NCI-H1436 treated with DMSO at 0.1 percent for 48 hours (cell line): Measurements from ENCODE around the gene ZNF592.
"Not testable (repeated sequence)": the region's sequence is repeated elsewhere in the genome, so short reads cannot be mapped to it uniquely, and the experiment has no call there.

Source experiments
- DNase-seq: peaks from one replicate; lab custom pipeline; 2025; lab: John Stamatoyannopoulos, UW

Gene ZNF592

DNA sequence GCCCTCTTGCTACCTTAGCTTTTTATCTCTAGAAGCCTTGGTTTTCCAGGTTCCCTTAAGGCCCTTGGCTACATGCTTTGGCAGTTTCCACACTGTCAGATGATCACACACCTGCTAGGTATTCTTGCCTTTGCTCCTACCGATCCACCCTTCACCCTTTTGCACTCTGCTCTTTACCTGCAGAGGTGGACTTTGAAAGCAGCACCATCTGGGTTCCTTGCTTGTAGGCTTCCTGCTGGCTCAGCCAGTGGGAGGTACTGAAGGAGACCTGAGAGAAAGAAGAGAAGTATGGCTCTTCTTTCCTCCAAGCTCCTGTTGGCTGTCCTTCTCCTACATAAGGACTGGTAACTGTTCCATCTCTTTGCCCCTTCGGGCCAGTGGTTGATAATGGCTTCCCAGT is 7.3 kb upstream of the ZNF592 start:
- DNase-seq = no peak

DNA sequence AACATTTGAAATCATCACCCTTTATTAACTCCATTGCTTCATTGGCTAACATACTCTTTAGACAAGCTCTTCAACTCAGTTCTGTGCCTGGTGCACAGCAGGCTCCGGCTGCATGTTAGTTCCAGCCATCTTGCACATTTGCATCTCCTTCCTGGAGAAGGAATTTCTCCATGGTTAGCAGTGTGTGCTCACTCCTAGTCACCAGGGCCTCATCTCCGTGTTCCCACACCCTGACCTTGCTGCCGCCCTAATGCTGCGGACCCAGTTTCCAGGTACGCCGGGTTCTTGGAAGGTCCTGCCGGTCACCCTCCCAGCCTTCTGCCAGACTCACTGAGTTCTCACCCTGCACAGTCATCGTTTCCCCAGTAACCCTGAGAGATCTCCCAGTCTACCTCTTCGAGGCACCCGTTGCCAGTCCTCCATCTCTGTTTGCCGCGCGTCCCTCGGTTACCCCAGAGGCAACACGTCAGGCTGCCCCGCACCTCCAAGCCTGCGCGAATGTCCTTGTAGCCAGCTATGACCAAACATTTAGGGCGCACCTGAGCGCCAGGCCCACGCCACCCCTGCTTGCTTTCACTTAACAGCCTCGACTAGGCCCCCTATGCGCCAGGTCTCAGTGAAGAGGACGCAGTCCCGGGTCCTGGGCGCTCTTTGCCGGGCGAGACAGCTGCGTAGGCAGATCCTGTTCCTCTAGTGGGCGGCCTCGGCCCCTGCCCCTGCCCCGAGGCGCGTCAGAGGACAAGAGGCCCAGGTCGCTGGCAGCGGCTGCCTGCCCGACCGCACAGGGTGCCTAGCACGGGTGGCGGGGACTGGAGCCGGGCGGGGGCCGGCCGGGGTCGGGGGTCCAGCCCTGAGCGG is 747 bp upstream of the ZNF592 start:
- no peak for DNase-seq

DNA sequence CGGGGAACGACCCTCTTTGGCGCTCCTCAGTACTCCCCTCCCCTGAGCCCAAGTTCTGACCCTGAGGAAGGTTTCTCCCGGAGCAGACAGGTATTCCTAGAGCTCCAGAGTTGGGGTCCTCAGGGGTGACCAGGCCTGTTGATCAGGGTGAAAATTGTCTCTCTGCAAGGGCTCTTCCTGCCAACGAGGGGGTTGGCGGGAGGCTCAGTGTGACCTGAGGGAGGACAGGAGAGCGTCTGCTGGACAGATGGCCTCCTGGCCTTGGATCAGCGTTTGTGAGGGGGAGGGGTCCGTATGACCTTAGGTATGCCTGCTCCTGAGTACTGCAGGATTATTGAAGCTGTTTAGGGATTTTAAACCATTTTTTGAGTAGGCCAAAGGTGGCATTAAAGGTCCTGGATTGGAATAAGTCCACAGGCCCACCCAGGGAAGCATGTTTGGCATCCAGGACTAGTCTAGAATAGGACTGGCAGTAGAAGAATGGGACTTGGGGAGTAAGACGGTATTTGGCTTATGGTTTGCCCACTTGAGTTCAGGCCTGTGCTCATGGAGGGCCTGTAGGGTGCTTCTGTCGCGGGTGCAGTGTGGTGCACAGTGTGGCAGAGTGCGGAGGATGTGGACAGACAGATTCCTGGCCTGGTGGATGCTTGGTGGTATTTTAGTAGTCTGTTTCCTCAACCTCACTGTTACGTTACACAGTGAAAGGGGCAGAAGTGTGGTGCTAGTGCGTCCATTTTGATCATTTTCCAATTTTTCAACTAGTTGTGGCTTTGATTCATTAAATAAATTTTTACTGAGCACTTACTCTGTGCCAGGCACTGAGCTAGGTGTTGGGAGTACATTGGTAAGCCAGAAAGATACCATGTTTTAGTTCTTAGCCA is 959 bp downstream of the ZNF592 start:
- no peak for DNase-seq

DNA sequence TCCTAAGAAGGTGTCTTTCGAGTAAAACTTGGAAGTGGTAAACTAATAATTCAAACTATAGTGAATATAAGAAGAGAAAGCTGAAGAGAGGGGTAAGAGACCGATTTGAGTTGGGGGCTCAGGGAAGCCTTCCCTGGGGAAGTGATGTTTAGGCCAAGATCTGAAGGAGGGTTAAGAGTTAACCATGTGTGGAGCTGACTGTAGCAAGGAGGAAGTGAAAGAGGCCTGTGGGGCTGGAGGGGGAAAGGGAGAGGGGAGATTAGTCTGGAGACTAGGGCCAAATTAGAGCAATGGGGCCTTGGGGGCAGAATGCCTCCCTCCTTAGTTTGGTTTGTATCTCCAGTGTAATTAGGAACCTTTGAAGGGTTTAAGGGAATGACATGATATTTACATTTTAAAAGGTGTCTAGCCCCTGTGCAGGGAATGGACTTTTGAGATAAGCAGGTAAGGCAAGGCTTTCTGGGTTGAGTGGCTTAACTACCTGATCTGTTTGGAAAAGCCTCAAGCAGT is 2.2 kb downstream of the ZNF592 start:
- DNase-seq = no peak

DNA sequence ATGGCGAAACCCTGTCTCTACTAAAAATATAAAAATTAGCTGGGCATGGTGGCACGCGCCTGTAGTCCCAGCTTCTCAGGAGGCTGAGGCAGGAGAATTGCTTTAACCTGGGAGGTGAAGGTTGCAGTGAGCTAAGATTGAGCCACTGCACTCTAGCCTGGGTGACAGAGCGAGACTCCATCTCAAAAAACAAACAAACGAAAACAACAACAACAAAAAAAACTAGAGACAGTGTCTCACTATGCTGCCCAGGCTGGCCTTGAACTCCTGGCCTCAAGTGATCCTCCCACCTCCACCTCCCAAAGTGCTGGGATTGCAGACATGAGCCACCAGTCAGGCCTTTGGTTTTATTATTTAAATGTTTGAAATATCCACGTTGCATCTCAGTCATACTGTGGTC is 3.3 kb downstream of the ZNF592 start:
- not testable (repeated sequence) for DNase-seq

DNA sequence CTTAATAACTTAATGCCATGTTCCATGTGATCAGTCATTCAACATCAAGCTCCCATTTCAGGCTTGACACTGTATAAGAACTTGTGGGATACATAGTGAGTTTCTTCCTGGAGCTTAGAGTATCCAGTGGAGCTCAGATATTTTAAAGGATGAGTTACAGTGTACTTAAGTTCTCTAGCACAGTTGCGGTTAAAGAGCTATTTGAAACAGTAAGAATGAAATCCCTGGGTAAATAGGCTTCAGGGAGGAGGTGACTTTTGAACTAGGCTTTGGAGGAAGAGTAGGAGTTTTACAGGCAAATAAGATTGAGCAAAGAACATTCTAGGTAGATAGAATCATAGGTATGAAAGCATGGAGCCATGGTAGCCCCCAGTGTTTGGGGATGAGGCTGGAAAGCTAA is 3.8 kb downstream of the ZNF592 start:
- DNase-seq = no peak

DNA sequence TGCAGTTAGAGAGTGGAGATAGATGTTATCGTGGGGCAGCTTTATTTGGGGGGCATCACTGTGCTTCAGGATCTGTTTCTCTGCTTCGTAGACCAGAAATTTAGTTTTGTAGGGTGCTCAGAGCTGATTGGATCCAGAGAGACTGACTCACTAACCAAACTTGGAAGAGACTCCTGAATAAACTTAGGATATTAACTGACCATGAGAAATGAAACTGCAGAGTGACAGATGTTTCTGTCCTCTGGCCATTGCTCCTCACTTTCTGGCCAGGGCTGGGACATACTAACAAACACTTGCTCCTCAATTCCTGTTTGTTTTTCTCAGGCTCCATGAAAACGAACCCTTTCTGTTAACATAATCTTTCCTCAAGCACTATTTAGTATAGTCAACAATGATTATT is 4.3 kb downstream of the ZNF592 start:
- no peak for DNase-seq

DNA sequence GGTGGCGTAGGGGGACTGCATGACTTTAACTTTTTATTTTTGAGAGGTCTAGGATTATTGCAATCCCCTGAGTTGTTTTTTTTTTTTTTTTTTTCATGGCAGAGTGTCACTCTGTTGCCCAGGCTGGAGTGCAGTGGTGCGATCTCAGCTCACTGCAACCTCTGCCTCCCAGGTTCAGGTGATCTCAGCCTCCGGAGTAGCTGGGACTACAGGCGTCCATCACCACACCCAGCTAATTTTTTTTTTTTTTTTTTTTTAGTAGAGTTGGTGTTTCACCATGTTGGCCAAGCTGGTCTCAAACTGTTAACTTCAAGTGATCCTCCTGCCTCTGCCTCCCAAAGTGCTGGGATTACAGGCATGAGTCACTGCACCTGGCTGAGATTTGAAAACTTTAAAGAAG is 6.5 kb downstream of the ZNF592 start:
- DNase-seq = not testable (repeated sequence)

DNA sequence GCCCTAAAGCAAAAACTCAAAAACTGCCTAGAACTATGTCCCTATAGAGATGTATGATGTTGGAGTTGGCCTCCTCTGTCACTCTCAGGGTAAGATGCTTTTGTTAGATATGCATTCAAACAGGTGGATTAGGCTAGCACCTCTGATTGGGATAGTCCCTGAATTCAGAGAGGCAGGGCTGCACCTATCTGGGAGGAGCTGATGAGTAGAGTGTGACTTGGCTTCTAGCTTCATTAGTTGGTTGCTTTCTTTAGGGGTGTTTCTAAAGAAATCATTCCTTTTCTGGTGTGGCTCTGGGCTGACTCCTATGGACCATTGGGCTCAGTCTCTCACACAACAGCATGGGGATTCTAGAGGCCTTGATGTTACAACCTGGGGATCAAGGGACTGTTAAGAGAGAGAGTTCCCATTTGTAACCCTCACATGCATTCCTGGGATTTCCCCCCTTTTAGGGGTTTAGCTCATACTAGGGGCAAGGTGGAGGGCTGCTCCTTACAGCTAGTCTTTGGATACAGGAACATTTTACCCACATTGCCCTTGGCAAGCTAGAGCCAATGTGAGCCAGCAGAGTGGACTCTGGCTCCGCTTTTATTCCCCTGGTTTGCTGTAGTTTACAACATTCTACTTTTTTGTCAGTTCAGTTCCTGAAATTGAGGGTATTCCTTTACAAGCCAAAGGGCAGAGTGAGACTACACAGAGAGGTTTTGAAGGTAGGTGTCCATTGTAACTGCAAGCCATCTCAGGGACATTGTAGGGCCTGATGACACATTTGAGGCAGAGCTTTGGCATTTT is 7.5 kb downstream of the ZNF592 start:
- DNase-seq = no peak

DNA sequence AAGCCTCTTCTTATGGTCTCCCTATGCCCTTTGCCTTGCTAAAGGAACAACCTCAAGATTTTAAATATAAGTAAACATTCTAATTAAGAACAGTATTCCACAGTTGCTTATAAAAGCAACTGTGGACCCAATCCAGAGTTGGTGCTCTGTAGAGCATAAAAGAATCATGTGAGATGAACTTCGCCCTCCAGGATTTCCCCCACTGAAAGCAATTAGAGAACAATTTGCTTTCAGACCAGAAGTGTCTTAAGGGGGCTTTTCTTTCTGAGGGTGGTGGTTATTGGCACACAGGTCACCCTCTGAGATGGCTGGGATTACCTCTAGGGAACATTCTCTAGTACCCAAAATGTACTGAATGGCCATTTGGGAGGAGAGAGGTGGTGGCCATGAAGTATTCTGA is 10.6 kb downstream of the ZNF592 start:
- DNase-seq = no peak

DNA sequence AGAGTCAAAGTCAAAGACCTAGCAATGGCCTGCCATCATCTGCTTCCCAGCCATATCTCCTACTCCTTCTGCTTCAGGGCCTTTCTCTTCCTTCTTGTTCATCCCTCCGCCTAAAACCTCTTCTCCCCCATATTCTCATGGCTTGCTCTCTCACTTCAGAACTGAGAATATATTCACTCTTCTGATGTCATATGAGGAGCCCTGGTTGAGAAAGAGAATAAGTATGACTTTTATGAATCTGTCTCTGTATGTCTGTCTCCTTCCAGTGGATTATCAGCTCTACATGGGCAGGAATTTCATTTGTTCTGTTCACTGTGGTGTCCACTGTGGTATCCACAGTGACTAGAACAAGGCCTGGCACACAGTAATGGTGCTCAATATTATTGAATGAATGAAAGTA is 11.8 kb downstream of the ZNF592 start:
- no peak for DNase-seq

DNA sequence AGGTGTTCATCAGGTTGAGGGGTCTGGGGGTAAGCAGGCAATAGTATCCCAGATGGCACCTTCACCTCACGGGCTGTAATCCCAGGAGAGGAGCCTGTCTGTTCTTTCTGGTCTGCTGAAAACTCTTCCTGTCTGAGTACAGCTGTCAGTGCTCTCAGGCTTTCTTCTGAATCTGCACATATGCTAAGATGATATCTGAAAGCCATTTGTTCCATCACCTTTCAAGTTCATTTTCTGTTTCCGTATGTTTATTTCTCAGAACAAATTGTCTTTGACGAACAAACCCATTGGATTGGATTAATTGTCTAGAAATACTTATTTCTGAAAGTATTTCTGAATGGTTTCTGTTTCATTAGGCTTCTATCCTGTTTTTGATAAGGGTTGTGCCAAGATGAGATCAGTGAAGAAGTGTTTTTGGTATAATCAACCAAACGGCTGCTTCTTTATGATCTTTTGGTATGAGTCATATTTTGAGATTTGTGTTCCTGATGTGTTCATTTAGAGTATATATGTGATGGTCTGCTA is 13.3 kb downstream of the ZNF592 start:
- no peak for DNase-seq

DNA sequence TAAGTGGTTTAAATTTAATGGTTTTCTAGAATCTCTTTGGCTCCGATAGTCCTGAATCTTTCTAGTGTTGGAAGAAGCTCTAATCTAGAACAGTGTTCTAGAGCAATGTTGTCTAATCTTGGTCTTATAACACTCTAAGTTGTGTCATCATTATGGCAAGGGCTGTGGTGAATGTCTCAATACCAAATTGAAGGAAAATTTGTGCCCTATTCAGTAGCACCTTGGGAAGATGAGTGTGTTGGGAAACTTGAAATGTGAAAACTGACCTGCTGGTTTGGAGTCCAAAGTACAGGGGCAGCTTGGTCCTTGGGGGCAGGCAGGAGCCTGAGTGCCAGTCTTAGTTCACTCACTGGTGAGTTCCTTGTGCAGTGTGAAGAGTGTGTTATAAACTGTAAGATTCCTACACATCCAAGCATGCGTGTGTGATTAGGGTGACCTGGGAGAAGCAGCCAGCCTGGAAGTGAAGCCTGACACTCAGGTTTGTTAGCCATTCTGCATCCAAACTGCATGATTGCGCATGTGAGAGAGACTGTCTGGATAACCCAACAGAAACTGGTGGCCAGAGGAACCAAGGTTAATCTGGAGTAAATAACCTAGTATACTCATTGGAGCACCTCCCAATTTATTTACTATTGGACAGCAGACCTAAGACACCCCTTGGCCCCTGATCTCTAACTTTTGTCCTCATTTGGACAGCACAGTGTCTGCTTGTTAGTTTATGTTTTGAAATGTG is 14.6 kb downstream of the ZNF592 start:
- no peak for DNase-seq

DNA sequence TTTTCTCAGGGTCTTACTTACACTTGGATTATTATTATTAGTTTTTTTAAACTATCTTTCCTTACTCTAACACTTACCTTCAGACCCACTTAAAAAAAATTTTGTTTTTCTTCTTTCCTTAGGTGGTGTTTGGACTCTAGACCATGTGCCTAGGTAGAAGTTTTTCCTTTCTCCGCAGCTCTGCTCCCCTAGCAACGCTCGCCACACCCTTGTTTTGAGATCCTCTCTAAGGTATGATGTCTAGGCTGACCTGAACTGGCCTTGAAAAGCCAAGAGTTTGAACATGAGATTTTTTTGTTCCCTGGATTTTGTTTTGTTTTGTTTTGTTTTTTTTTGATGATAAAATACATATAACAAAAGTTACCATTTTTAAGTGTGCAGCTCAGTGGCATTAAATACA is 16.2 kb downstream of the ZNF592 start:
- DNase-seq = no peak

DNA sequence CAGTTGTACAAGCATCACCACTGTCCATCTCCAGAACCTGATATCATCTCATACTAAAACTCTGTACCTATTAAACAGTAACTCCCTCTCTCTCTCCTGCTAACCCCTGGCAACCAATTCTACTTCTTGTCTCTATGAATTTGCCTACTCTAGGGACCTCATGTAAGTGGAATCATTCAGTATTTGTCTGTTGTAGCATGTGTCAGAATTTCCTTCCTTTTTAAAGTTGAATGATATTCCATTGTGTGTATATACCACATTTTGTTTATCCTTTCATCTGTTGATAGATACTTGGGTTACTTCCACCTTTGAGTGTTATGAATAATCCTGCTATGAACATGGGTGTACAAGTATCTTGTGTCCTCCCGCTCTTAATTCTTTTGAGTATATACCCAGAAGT is 16.6 kb downstream of the ZNF592 start:
- no peak for DNase-seq

DNA sequence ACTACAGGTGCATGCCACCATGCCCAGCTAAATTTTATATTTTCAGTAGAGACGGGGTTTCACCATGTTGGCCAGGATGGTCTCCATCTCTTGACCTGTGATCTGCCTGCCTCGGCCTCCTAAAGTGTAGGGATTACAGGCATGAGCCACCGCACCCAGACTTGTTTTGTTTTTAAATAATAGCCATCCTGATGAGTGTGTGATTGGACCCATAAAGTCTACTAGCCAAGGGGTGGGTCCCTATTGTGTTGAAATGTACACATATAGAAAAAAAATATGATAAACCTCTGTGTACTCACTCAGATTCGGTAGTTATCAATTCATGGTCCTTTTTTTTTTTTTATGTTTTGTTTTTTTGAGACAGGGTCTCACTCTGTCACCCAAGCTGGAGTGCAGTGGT is 17.3 kb downstream of the ZNF592 start:
- no peak for DNase-seq

DNA sequence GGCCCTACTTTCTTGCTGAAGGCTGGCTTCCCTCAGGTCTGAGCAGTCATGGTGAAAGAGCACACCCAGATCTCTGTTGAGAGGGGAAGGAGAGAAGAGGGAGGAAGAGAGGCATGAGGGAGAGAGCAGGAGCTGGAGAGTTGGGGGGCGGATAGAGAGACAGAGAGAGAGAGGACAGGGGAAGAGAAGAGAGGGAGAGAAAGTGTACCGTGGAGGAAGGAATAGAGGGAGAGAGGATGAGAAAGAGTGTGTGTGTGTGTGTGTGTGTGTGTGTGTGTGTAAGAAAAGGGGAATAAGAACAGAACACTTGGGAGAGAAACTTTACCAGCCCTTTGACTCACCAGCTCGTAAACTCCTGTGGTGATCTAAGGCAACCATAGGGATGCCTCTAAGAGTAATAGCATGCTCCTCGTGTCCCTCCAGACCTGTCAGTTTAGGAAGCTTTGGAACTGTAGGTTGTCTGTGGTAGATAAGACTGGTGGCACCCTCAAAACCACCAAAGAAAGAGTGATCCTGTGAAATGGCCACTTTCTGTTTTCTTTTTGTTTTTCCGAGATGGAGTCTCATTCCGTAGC is 18.2 kb downstream of the ZNF592 start:
- no peak for DNase-seq

DNA sequence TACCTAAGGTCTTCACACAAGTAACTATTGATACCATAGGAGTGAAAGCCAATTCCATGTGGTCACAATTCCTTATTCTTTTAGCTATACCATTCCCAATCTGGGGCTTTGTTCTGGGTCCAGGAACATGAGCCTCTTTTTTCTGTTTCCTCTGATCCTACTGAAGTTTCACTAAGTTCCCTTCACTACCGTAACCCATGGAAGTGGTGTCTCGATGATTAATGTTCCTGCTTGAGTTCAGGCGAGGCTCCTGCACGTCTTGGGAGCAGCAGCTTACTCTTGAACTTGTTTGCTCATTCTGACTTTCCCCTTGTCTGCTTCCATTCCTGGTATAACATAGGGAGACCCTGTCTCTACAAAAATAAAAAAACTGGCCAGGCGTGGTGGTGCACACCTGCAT is 23.6 kb downstream of the ZNF592 start:
- no peak for DNase-seq

DNA sequence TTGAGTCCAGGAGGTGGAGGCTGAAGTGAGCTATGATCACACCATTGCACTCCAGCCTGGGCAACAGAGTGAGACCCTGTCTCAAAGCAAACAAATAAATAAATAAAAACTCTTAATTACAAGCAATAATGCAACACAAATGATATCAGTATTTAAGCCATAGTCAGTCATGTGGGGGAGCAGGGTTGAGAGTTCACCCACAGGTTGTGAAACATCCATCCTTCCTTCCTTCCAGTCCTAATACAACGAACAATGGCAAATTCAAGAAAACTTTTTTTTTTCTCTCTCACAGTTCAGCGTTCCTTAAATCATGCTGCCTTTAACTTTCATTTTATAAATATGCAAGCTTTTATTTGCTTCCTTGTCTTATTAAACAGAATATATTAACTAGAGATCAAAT is 24.1 kb downstream of the ZNF592 start:
- no peak for DNase-seq

DNA sequence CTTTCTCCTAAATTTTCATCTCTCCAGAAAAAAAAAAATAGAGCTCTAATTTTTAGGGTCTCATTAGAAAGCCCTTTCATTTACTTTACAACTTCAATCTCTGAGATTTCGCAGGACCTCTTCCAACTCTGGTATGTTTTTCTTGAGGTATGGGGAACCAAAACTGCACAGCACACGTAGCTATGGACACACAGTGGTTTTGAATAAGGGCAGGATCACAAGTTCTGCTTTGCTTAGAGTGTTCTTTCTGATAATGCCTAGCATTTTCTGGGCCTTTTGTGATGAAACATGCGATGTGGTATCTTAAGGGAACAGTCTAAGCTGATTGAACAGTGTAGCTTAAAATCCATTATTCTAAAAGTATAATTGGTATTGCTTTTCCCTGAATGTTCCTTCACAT is 25.3 kb downstream of the ZNF592 start:
- no peak for DNase-seq

DNA sequence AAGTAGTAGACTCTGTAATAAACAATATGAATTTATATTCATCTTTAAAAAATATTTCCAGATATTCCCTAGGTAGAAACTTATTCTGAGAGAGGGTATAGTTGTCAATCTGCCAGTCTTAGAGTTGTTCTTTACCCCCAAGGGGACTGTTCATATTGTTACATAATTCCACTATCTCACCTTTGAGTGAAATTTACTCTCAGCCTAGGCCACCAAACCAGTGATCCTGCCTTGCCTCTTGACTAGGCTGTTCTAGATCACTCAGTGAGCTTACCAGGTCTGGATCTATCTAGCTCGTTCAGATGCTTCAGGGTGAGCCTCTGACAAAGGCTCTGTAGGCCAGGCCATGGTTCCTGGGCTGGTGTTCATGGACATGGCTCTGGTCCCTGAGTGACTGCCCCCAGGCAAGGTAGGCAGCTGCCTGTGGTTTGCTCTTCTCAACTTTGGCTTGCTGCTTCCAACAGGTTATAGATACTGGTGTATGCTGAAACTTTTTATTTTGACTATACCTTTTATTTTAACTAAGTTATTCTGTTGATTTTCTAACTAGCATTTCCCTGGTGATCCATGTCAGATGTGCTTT is 27.6 kb downstream of the ZNF592 start:
- DNase-seq = no peak
